Neuronal stem cell (in vitro differentiated cells): Measurements from ENCODE around the gene POLN.

Experiments
- DNase-seq: peaks from one replicate; pipeline ENCODE4 v3.0.0-alpha.2; 2013; ENCODE audit warnings: low spot score
- H2AFZ ChIP-seq: one replicate; pipeline ENCODE4 v1.6.1; 2013; ENCODE audit warnings: mild to moderate bottlenecking, low read length, inconsistent platforms
- H2AK5ac ChIP-seq: 2 replicates; pipeline ENCODE4 v1.6.1; 2013; ENCODE audit warnings: low read depth, mild to moderate bottlenecking, inconsistent platforms, low read length, moderate library complexity, mixed read lengths
- H2BK120ac ChIP-seq: 2 replicates; pipeline ENCODE4 v1.6.1; 2013; ENCODE audit warnings: low read depth, mild to moderate bottlenecking, inconsistent platforms, low read length, moderate library complexity, mixed read lengths
- H2BK12ac ChIP-seq: one replicate; pipeline ENCODE4 v1.6.1; 2013; ENCODE audit warnings: low read length, inconsistent platforms
- H2BK15ac ChIP-seq: 2 replicates; pipeline ENCODE4 v1.6.1; 2013; ENCODE audit warnings: mild to moderate bottlenecking, low read length, inconsistent platforms, mixed read lengths
- H2BK5ac ChIP-seq: one replicate; pipeline ENCODE4 v1.6.1; 2013; ENCODE audit warnings: inconsistent platforms, mild to moderate bottlenecking, low read length, moderate library complexity
- H3K14ac ChIP-seq: one replicate; pipeline ENCODE4 v1.6.1; 2013; ENCODE audit warnings: low read length, inconsistent platforms
- H3K18ac ChIP-seq: 2 replicates; pipeline ENCODE4 v1.6.1; 2013; ENCODE audit warnings: low read length, inconsistent platforms
- H3K23ac ChIP-seq: 2 replicates; pipeline ENCODE4 v1.6.1; 2013; ENCODE audit warnings: low read depth, mild to moderate bottlenecking, mixed read lengths, low read length, inconsistent platforms; ENCODE audit not compliant: poor library complexity
- H3K27ac ChIP-seq: replicated peaks from 3 replicates; pipeline ENCODE4 v1.5.1; 2013; ENCODE audit warnings: low read length, inconsistent platforms
- H3K27me3 ChIP-seq, 3 experiments: 2 replicates each; pipeline ENCODE4 v1.6.1; 2013; ENCODE audit warnings: low read length in 3 of 3, mild to moderate bottlenecking in 2 of 3, inconsistent platforms in 1 of 3, low read depth in 1 of 3, mixed read lengths in 1 of 3, moderate library complexity in 1 of 3; ENCODE audit not compliant: control insufficient read depth in 3 of 3, insufficient read depth in 3 of 3
- H3K36me3 ChIP-seq, 2 donors: replicated peaks in 1 of 2; 2 replicates each; pipeline ENCODE4 v1.6.1; 2013; ENCODE audit warnings: low read length in 2 of 2; ENCODE audit not compliant: control insufficient read depth in 2 of 2, insufficient read depth in 2 of 2
- H3K4ac ChIP-seq: 2 replicates; pipeline ENCODE4 v1.6.1; 2013; ENCODE audit warnings: inconsistent platforms, mild to moderate bottlenecking, low read length, moderate library complexity
- H3K4me1 ChIP-seq, 2 donors: 1 replicate in 1 of 2; 2 replicates in 1 of 2; pipeline ENCODE4 v1.6.1; 2013; ENCODE audit warnings: low read length in 2 of 2, low read depth in 1 of 2; ENCODE audit not compliant: control insufficient read depth in 2 of 2, insufficient read depth in 1 of 2
- H3K4me2 ChIP-seq: one replicate; pipeline ENCODE4 v1.6.1; 2013; ENCODE audit warnings: mild to moderate bottlenecking, low read length, inconsistent platforms; ENCODE audit not compliant: insufficient read depth, poor library complexity, severe bottlenecking
- H3K4me3 ChIP-seq, 2 donors: 2 replicates each; pipeline ENCODE4 v1.5.1; 2013; ENCODE audit warnings: low read length in 2 of 2, mild to moderate bottlenecking in 2 of 2, inconsistent platforms in 1 of 2, moderate library complexity in 1 of 2
- H3K79me1 ChIP-seq: one replicate; pipeline ENCODE4 v1.6.1; 2013; ENCODE audit warnings: low read depth, mild to moderate bottlenecking, inconsistent platforms, low read length, moderate library complexity
- H3K9ac ChIP-seq: one replicate; pipeline ENCODE4 v1.6.1; 2013; ENCODE audit warnings: mild to moderate bottlenecking, low read depth, low read length, inconsistent platforms; ENCODE audit not compliant: poor library complexity
- H3K9me3 ChIP-seq, 2 donors: replicated peaks in 1 of 2; 2 replicates each; pipeline versions ENCODE3 to v1.6.1; 2013; ENCODE audit warnings: low read length in 2 of 2, mild to moderate bottlenecking in 2 of 2, inconsistent platforms in 1 of 2, low read depth in 1 of 2, mixed read lengths in 1 of 2, moderate library complexity in 1 of 2; ENCODE audit not compliant: control insufficient read depth in 2 of 2, insufficient read depth in 1 of 2
- H4K8ac ChIP-seq: one replicate; pipeline ENCODE4 v1.6.1; 2013; ENCODE audit warnings: low read depth, mild to moderate bottlenecking, inconsistent platforms, low read length, moderate library complexity
- H4K91ac ChIP-seq: one replicate; pipeline ENCODE4 v1.6.1; 2013; ENCODE audit warnings: low read length, low read depth, mild to moderate bottlenecking, inconsistent platforms; ENCODE audit not compliant: poor library complexity
- WGBS, 2 donors: extraction: QIAGEN DNeasy Blood & Tissue Kit; methylation state at CpG; one replicate each; pipeline ENCODE4 v1.1.7; 2013; ENCODE audit warnings: missing lambda C conversion rate in 2 of 2, mixed read lengths in 1 of 2; ENCODE audit not compliant: insufficient read length in 2 of 2, insufficient replicate concordance in 1 of 2; ENCODE audit errors: extremely low coverage in 2 of 2; 5-methylcytosine and 5-hydroxymethylcytosine counted together

The POLN gene

DNA sequence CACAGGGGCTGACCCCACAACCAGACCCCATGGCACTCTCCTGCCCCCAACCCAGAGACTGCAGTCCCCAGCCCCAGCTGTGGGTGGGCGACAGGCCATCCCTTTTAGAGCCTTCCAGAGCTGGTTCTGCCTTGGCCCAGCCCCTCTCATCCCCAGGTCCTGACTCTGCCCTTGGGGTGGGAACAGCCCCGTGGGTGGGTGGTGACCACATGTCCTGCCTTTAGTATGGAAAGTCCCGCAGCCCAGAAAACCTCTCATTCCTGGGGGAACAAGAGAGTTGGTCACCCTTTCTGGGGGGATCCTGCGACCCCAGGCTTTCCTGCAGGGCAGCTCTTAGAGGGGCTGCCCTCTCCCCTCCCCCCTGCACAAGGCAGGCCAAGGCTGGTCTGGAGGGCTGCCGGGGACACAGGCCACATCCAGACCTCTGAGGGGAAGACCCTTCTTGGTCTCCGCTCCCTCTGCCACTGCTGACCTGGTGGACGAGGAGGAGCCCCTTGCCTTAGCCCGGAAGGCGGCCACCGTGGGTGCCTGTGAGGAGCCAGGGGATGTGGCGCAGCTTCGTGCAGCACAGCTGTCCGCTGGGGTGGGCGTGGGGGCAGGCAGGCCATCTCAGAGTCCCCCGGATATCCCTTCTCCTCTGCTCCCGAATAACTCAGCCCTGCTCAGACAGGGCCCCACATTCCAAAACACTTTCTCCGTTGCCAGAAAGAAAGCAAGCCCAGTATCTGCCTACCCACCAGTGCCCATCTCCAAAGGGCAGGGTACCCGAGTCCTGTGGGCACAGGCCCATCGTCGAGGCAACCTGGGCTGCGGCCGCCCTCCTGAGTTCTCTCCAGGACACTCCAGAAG is 26.7 kb upstream of the POLN start:
- peaks cover 8 to 13% of the 10 kb centered on the region in 2 donors for H3K4me1 ChIP-seq
- no peaks in the 10 kb centered on the region for H3K79me1 ChIP-seq
- DNase-seq: no peak
- peak overlapping the region; percentile 62 for H2BK15ac ChIP-seq
- H2BK120ac ChIP-seq: no peak overlapping the region
- peak overlapping the region; percentile 13 for H3K23ac ChIP-seq
- peak overlapping the region; percentile 26 for H3K4ac ChIP-seq
- peak overlapping the region; percentile 89 for H3K18ac ChIP-seq
- H2AFZ ChIP-seq: peak overlapping the region; percentile 61
- WGBS, 2 donors: no CpG with 5 or more reads among the region's 22 CpGs
- H4K8ac ChIP-seq: no peak overlapping the region
- H3K4me2 ChIP-seq: no peak overlapping the region
- peaks cover 0 to 69% (median 0%) of the 10 kb centered on the region in 3 experiments for H3K27me3 ChIP-seq
- no peak overlapping the region for H3K4me3 ChIP-seq
- no peak overlapping the region for H3K27ac ChIP-seq
- no peak overlapping the region for H4K91ac ChIP-seq
- H2BK12ac ChIP-seq: peak overlapping the region; percentile 43
- H3K9me3 ChIP-seq: no peaks in the 10 kb centered on the region
- H3K36me3 ChIP-seq: no peaks in the 10 kb centered on the region
- H3K14ac ChIP-seq: peak overlapping the region; percentile 75
- peak overlapping the region; percentile 75 for H2BK5ac ChIP-seq
- H3K9ac ChIP-seq: peak overlapping the region; percentile 12
- H2AK5ac ChIP-seq: peak overlapping the region; percentile 92

DNA sequence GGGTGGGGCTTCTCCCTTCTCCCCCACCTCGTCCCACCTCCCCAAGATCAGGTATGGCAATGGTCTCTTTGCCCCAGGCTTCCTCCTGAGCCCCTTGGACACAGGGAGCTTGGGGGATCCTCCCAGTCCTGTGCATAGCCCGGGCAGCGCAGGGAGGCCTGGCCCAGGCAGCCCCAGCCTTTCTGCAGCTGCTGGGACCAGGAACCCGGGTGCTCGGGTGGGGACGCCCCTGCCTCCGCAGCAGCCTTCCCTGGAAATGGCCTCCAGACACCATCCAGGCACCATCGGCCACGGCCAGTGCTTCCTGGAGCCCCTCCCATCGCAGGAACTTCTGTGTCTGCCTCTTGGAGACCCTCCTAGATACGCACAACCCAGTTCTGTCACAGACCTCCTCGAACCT is 25.9 kb upstream of the POLN start:
- Histone ChIP-seq H3K4me3 (no peak overlapping the region), H3K14ac (peak overlapping the region; percentile 75), H2BK5ac (peak overlapping the region; percentile 75), H4K91ac (peak overlapping the region; percentile 30), H3K9me3 (no peaks in the 10 kb centered on the region), H3K36me3 (no peaks in the 10 kb centered on the region), H3K79me1 (peaks cover under 1% of the 10 kb centered on the region), H3K4ac (no peak overlapping the region), H2BK120ac (no peak overlapping the region), H3K4me1 (peaks cover 11 to 17% of the 10 kb centered on the region in 2 donors), H2BK15ac (peak overlapping the region; percentile 99), H2AK5ac (peak overlapping the region; percentile 92), H3K18ac (peak overlapping the region; percentile 59), H2AFZ (no peak overlapping the region), H3K9ac (no peak overlapping the region), H3K23ac (peak overlapping the region; percentile 80), H2BK12ac (peak overlapping the region; percentile 73), H3K27me3 (peaks cover 0 to 62% (median 0%) of the 10 kb centered on the region in 3 experiments), H3K27ac (no peak overlapping the region), H3K4me2 (no peak overlapping the region), H4K8ac (peak overlapping the region; percentile 29)
- WGBS, 2 donors: no CpG with 5 or more reads among the region's 12 CpGs
- DNase-seq: no peak

DNA sequence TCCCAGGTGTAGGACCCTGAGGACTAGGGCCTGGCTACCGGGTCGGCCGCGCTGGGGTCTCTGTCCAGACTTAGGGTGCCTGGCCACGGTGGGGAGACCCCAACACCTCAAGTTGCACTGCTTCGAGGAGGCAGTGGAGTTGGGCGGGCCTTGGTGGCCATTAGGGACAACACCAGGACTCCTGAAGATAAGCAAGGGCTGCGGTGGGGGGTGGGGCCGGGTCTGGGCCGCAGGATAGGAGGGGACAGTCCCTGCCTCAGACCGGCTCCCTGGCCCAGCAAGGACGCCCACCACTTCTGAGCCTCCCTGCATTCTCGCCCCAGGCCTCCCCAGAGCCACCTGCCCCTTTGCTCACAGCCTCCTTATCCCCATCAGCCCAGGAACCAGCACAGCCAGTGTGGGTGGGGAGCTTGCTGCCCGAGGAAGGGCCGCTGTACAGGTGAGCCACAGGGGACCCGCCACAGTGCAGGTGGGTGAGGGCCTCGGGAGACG is 25.4 kb upstream of the POLN start:
- Histone ChIP-seq H3K27ac (no peak overlapping the region), H3K27me3 (peaks cover 0 to 57% (median 0%) of the 10 kb centered on the region in 3 experiments), H4K91ac (peak overlapping the region; percentile 30), H3K9ac (peak overlapping the region; percentile 16), H3K9me3 (no peaks in the 10 kb centered on the region), H3K14ac (peak overlapping the region; percentile 75), H3K36me3 (no peaks in the 10 kb centered on the region), H4K8ac (peak overlapping the region; percentile 29), H2BK12ac (peak overlapping the region; percentile 81), H3K4me3 (no peak overlapping the region), H3K4me1 (peaks cover 11 to 19% of the 10 kb centered on the region in 2 donors), H3K4me2 (no peak overlapping the region), H2BK5ac (peak overlapping the region; percentile 75), H2BK15ac (peak overlapping the region; percentile 99), H3K18ac (peak overlapping the region; percentile 80), H3K23ac (peak overlapping the region; percentile 80), H2AK5ac (peak overlapping the region; percentile 92), H2AFZ (no peak overlapping the region), H2BK120ac (peak overlapping the region; percentile 50), H3K79me1 (peaks cover 4% of the 10 kb centered on the region), H3K4ac (no peak overlapping the region)
- no peak for DNase-seq
- whole genome bisulfite sequencing, 2 donors: no CpG with 5 or more reads among the region's 18 CpGs

DNA sequence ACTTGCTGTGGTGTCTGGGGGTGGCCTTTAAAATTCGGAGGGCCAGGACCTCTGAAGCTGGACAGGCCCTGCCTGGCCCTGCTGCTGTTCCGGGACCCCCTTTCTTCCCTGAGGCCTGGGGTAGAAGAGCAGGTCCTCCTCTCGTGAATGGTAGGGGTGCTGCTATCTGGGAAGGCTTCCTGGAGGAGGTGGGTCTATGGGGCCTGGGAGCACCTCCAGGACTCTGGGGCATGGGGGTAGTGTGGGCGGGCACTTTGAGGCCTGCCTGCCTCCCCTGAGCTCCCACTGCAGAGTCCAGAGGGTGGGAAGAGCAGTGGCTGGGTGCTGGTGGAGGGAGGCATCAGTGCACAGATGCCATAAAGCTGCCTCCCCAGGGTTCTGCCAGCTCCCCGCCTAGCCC is 24.9 kb upstream of the POLN start:
- H2BK5ac ChIP-seq: no peak overlapping the region
- H3K9me3 ChIP-seq: no peaks in the 10 kb centered on the region
- peak overlapping the region; percentile 81 for H2BK12ac ChIP-seq
- H3K23ac ChIP-seq: peak overlapping the region; percentile 90
- no peaks in the 10 kb centered on the region for H3K36me3 ChIP-seq
- peaks cover 11 to 19% of the 10 kb centered on the region in 2 donors for H3K4me1 ChIP-seq
- peak overlapping the region; percentile 99 for H2BK15ac ChIP-seq
- H3K4me3 ChIP-seq: no peak overlapping the region
- no peak for DNase-seq
- H2BK120ac ChIP-seq: peak overlapping the region; percentile 50
- no peak overlapping the region for H3K4ac ChIP-seq
- no peak overlapping the region for H3K4me2 ChIP-seq
- H3K9ac ChIP-seq: peak overlapping the region; percentile 16
- no peak overlapping the region for H4K91ac ChIP-seq
- H3K27me3 ChIP-seq: peaks cover 0 to 52% (median 0%) of the 10 kb centered on the region in 3 experiments
- peak overlapping the region; percentile 80 for H3K18ac ChIP-seq
- peaks cover 4% of the 10 kb centered on the region for H3K79me1 ChIP-seq
- no CpG with 5 or more reads among the region's 5 CpGs for WGBS, 2 donors
- peak overlapping the region; percentile 71 for H3K14ac ChIP-seq
- no peak overlapping the region for H4K8ac ChIP-seq
- peak overlapping the region; percentile 92 for H2AK5ac ChIP-seq
- H3K27ac ChIP-seq: no peak overlapping the region
- H2AFZ ChIP-seq: no peak overlapping the region
